Heart left ventricle (tissue), 16 donors: ENCODE data around the gene GABPB2. TPM values are rescaled to one million over a fixed set of nuclear protein-coding genes. Genes with fewer than 3 reads are reported as not detected.

Source experiments
- ATAC-seq, 4 donors: fragments of 200-7000 bp; cut with Tn5 transposase; one replicate each; pipeline ENCODE4 v1.9.1; 2020 to 2022; ENCODE audit warnings: moderate library complexity in 4 of 4, mild to moderate bottlenecking in 3 of 4, moderate number of reproducible peaks in 1 of 4
- DNase-seq, 5 donors: peaks; one replicate each; pipeline ENCODE4 v3.0.0-alpha.2; 2020
- H3K27ac ChIP-seq, 12 donors: fragments of 200-600 bp; sonication (generic) in 4 of 12; one replicate each; pipeline versions ENCODE4 v1.5.0 to v1.8.0; 2016 to 2022; ENCODE audit warnings: mild to moderate bottlenecking in 2 of 12
- H3K27me3 ChIP-seq, 9 donors: fragments of 200-600 bp; sonication (generic) in 2 of 9; one replicate each; pipeline versions ENCODE4 v1.5.1 to v1.8.0; 2016 to 2022; ENCODE audit warnings: mild to moderate bottlenecking in 3 of 9
- H3K36me3 ChIP-seq, 9 donors: fragments of 200-600 bp; sonication (generic) in 2 of 9; one replicate each; pipeline versions ENCODE4 v1.5.0 to v1.8.0; 2018 to 2022; ENCODE audit warnings: mild to moderate bottlenecking in 2 of 9
- H3K4me1 ChIP-seq, 12 donors: fragments of 200-600 bp; sonication (generic) in 4 of 12; one replicate each; pipeline versions ENCODE4 v1.5.0 to v1.8.0; 2016 to 2022; ENCODE audit warnings: mild to moderate bottlenecking in 3 of 12
- H3K4me3 ChIP-seq, 12 donors: fragments of 200-600 bp; sonication (generic) in 4 of 12; one replicate each; pipeline versions ENCODE4 v1.5.0 to v1.8.0; 2017 to 2022; ENCODE audit warnings: mild to moderate bottlenecking in 9 of 12, moderate library complexity in 4 of 12
- H3K9me3 ChIP-seq, 12 donors: fragments of 200-600 bp; sonication (generic) in 4 of 12; one replicate each; pipeline versions ENCODE4 v1.5.0 to v1.8.0; 2016 to 2022; ENCODE audit warnings: mild to moderate bottlenecking in 1 of 12
- POLR2A ChIP-seq, 2 donors: fragments of 450-650 bp; IDR thresholded peaks; one replicate each; pipeline ENCODE4 v1.6.1; 2017; ENCODE audit warnings: antibody characterized with exemption in 2 of 2, mild to moderate bottlenecking in 2 of 2, moderate library complexity in 2 of 2
- WGBS, 4 donors: extraction: QIAGEN DNeasy Blood & Tissue Kit in 2 of 4; methylation state at CpG; one replicate each; pipeline versions ENCODE4 v1.1.5 to v1.1.7; 2013 to 2018; 5-methylcytosine and 5-hydroxymethylcytosine counted together
- intact Hi-C, 10 donors: fragments of 100-400 bp; cut with DNase I; formaldehyde crosslinking; loops; one replicate each; pipeline versions ENCODE4 v1.11.1 to v1.14.2; 2022
- polyA plus RNA-seq, 2 donors: library from polyadenylated mRNA; stranded (reverse); fragments of 200-250 nt; gene quantifications; one replicate each; pipeline ENCODE4 v1.2.3, GENCODE V29; 2013
- total RNA-seq, 9 donors: library from RNA; depleted of rRNA in 2 of 9; stranded (reverse); fragments of >200 nt in 2 of 9; fragmentation: NEBNext Ultra II Directional in 3 of 9; extraction: Animal tissue kit (Norgen Biotek cat#: 25700) in 3 of 9; gene quantifications; one replicate each; pipeline versions ENCODE4 v1.1.0 to v1.2.4, GENCODE V29; 2016 to 2023
- TF ChIP-seq, protein P1 (sequence below), 12 donors: fragments of 200-600 bp; sonication (generic) in 4 of 12; IDR thresholded peaks; one replicate each; pipeline versions ENCODE4 v1.5.0 to v1.8.0; 2018 to 2022; ENCODE audit warnings: antibody characterized with exemption in 12 of 12, mild to moderate bottlenecking in 5 of 12
- donor health status: ischemic (EF 13 %, LVEDD 7.1; RV severe dilation, severe dysfunction).
- donor health status: healthy with polysubstance abuse.
- donor health status: DM: no; HTN: yes; CAD: no.
- donor health status: DM: no; HTN: no; CAD: no.
- donor health status: ischemic (EF 25% LVEDD 6.9; RV normal size, moderate dysfunction).
- donor health status: ischemic (EF 25% LVEDD 5.7; RV mildly dilated, moderate dysfunction).
- donor health status: healthy.
- donor health status: DM: yes; HTN: yes; CAD: no.
- donor health status: ischemic (EF 35%, LVEDD 5.7; RV mildly dilated, moderate dysfunction).
- donor health status: nonischemic (EF 11% LVEDD 7.7; RV severe dilation, severe dysfunction).
- donor health status: DM: yes; HTN: yes; CAD: no.
- donor health status: PGD.
- donor health status: ischemic (EF 29% LVEDD 5.4; RV normal size, mild dysfunction).
- donor health status: nonischemic (EF 23%, LVEDD 6.1; RV moderate dilation, normal function).

The GABPB2 gene
- total and polyA plus RNA-seq, 11 donors: 4.6 to 15.2 (median 11.6) TPM

DNA sequence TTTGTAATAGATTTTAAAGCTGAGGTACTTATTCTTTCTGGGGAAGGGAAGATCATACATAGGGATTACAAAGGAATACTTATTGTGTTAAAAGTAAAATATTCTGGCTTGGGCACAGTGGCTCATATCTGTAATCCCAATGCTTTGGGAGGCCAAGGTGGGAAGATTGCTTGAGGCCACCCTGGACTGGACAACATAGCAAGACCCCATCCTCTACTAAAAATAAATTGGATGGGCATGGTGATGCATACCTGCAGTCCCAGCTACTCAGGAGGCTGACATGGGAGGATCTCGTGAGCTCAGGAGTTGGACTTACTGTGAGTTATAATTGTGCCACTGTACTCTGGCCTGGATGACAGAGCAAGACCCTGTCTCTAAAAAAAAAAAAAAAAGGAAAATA is 27.6 kb downstream of the GABPB2 start:
- no peak overlapping the region for H3K4me3 ChIP-seq
- H3K27me3 ChIP-seq: no peaks in the 10 kb centered on the region
- no peak overlapping the region for H3K27ac ChIP-seq
- H3K36me3 ChIP-seq: peaks cover 0 to 54% (median 21%) of the 10 kb centered on the region in 9 donors
- intact Hi-C loops: loop anchor here in 4 of 10 donors (2.0 to 10.0 kb wide), 3 partner anchors 59 to 157 kb away; partner anchors contain the start of genes PSMD4 (in 2 of the 4) and TNFAIP8L2 (in 2 of the 4)
- peaks cover 0 to 4% (median 0%) of the 10 kb centered on the region in 12 donors for H3K9me3 ChIP-seq
- WGBS, 4 donors: 88 to 100% (median 95%) methylated on average over 1 of the region's 1 CpG
- no peak for ATAC-seq
- TF ChIP-seq, protein P1, sequence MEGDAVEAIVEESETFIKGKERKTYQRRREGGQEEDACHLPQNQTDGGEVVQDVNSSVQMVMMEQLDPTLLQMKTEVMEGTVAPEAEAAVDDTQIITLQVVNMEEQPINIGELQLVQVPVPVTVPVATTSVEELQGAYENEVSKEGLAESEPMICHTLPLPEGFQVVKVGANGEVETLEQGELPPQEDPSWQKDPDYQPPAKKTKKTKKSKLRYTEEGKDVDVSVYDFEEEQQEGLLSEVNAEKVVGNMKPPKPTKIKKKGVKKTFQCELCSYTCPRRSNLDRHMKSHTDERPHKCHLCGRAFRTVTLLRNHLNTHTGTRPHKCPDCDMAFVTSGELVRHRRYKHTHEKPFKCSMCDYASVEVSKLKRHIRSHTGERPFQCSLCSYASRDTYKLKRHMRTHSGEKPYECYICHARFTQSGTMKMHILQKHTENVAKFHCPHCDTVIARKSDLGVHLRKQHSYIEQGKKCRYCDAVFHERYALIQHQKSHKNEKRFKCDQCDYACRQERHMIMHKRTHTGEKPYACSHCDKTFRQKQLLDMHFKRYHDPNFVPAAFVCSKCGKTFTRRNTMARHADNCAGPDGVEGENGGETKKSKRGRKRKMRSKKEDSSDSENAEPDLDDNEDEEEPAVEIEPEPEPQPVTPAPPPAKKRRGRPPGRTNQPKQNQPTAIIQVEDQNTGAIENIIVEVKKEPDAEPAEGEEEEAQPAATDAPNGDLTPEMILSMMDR (IDR thresholded peaks at IDR 0.05): no peak
- no peak for TF ChIP-seq POLR2A (IDR thresholded peaks at IDR 0.05)
- DNase-seq: no peak
- H3K4me1 ChIP-seq: no peaks in the 10 kb centered on the region

DNA sequence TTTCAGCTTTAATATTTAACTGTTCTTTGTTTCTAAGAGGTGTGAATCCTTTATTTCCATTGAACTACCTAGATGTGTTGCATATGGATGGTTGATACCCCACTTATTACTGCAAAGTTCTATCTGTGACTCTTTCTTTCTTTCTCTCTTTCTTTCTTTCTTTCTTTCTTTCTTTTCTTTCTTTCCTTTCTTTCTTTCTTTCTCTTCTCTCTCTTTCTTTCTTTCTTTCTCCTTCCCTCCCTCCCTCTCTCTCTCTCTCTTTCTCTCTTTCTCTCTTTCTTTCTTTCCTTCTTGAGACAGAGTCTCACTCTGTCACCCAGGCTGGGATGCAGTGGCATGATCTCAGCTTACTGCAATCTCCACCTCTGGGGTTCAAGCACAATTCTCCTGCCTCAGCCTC is 34.1 kb downstream of the GABPB2 start:
- TF ChIP-seq, protein P1 (IDR thresholded peaks at IDR 0.05): no peak
- TF ChIP-seq POLR2A (IDR thresholded peaks at IDR 0.05): no peak
- ATAC-seq (no peak), DNase-seq (no peak)
- Histone ChIP-seq H3K36me3 (peaks cover 0 to 73% (median 40%) of the 10 kb centered on the region in 9 donors), H3K4me3 (no peak overlapping the region), H3K27me3 (no peaks in the 10 kb centered on the region), H3K9me3 (peaks cover 0 to 2% (median 0%) of the 10 kb centered on the region in 12 donors), H3K27ac (no peak overlapping the region), H3K4me1 (no peaks in the 10 kb centered on the region)
- intact Hi-C loops: loop anchor here in 3 of 10 donors (5.0 kb wide), 3 partner anchors 38 to 148 kb away; partner anchors contain the start of genes PSMD4 (in 1 of the 3) and TNFAIP8L2 (in 1 of the 3)

DNA sequence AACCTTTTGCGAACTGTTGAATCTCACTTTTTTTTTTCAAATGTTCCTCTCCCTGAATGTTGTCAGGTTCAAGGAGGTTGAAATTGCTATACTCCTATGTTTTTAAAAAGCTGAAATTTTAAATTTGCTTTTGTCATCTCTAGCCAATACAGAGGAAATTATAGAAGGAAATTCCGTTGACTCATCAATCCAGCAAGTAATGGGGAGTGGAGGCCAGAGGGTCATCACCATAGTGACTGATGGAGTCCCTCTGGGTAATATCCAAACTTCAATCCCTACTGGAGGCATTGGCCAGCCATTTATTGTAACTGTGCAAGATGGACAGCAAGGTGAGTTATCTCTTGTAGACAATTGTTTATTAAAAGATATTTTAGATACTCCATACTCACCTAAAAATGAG is 36.3 kb downstream of the GABPB2 start:
- Histone ChIP-seq H3K27me3 (no peaks in the 10 kb centered on the region), H3K27ac (no peak overlapping the region), H3K36me3 (peaks cover 0 to 84% (median 40%) of the 10 kb centered on the region in 9 donors), H3K9me3 (no peaks in the 10 kb centered on the region), H3K4me3 (no peak overlapping the region), H3K4me1 (no peaks in the 10 kb centered on the region)
- WGBS, 4 donors: 71 to 78% (median 75%) methylated on average over 2 of the region's 2 CpGs
- no peak for ATAC-seq
- TF ChIP-seq POLR2A (IDR thresholded peaks at IDR 0.05): no peak
- TF ChIP-seq, protein P1 (IDR thresholded peaks at IDR 0.05): no peak
- intact Hi-C loops: loop anchor here in 1 of 10 donors (5.0 kb wide), 1 partner anchor 35 kb away; no protein-coding TSS in a partner anchor
- no peak for DNase-seq

DNA sequence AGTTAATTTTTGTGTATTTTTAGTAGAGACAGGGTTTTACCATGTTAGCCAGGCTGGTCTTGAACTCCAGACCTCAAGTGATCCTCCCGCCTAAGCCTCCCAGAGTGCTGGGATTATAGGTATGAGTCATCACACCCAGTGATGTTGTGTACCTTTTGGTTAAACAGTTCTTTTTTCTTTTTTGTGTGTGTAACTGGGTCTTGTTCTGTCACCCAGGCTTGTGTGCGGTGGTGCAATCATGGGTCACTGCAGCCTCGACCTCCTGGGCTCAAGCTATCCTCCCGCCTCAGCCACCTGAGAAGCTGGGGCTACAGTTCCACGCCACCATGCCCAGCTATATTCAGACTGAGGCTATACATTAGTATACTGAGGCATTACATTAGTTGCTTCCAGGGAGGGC is 37.8 kb downstream of the GABPB2 start:
- WGBS, 4 donors: 91 to 97% (median 95%) methylated on average over 5 of the region's 5 CpGs
- Histone ChIP-seq H3K27me3 (no peaks in the 10 kb centered on the region), H3K4me3 (no peak overlapping the region), H3K9me3 (no peaks in the 10 kb centered on the region), H3K4me1 (no peaks in the 10 kb centered on the region), H3K36me3 (peaks cover 0 to 76% (median 40%) of the 10 kb centered on the region in 9 donors), H3K27ac (no peak overlapping the region)
- intact Hi-C loops: loop anchor here in 1 of 10 donors (5.0 kb wide), 1 partner anchor 34 kb away; no protein-coding TSS in a partner anchor
- ATAC-seq (no peak), DNase-seq (no peak)
- no peak for TF ChIP-seq POLR2A (IDR thresholded peaks at IDR 0.05)

DNA sequence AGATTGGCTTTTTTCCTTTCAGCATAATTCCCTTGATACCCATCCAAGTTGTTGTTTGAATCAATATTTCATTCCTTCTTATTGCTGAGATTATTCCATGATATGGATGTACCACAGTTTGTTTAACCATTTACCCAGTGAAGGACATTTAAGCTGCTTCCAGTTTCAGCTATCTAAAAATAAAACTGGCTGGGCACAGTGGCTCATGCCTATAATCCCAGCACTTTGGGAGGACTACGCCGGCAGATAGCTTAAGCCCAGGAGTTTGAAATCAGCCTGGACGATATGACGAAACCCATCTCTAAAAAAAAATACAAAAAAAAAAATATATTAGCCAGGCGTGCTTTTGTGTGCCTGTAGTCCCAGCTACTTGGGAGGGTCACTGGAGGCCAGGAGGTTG is 43.3 kb downstream of the GABPB2 start:
- TF ChIP-seq, protein P1 (IDR thresholded peaks at IDR 0.05): no peak
- TF ChIP-seq POLR2A (IDR thresholded peaks at IDR 0.05): no peak
- H3K27me3 ChIP-seq: no peaks in the 10 kb centered on the region
- no peak overlapping the region for H3K27ac ChIP-seq
- no peak overlapping the region for H3K4me3 ChIP-seq
- ATAC-seq (no peak), DNase-seq (no peak)
- no peaks in the 10 kb centered on the region for H3K9me3 ChIP-seq
- 71 to 83% (median 77%) methylated on average over 5 of the region's 5 CpGs for WGBS, 4 donors
- intact Hi-C loops: no loop called here
- H3K4me1 ChIP-seq: no peaks in the 10 kb centered on the region
- H3K36me3 ChIP-seq: peaks cover 0 to 77% (median 28%) of the 10 kb centered on the region in 9 donors
